Lung (tissue), 12 donors: Measurements from ENCODE around the gene ADCY3. TPM values are rescaled to one million over a fixed set of nuclear protein-coding genes. Genes with fewer than 3 reads are reported as not detected.
"Not testable (repeated sequence)": the region's sequence is repeated elsewhere in the genome, so short reads cannot be mapped to it uniquely, and the experiment has no call there.

Source experiments
- ATAC-seq: fragments of 200-7000 bp; cut with Tn5 transposase; one replicate; pipeline ENCODE4 v1.9.1; 2020; ENCODE audit warnings: moderate number of reproducible peaks; ENCODE audit not compliant: insufficient read depth, low FRiP score
- DNase-seq, 3 donors: peaks; one replicate each; pipeline ENCODE4 v3.0.0-alpha.2; 2013 to 2017
- H3K27ac ChIP-seq, 2 donors: one replicate each; pipeline ENCODE4 v1.5.1; 2013; ENCODE audit warnings: mild to moderate bottlenecking in 2 of 2, moderate library complexity in 2 of 2, control low read depth in 1 of 2, inconsistent platforms in 1 of 2, low read depth in 1 of 2, low read length in 1 of 2
- H3K27me3 ChIP-seq, 3 donors: one replicate each; pipeline ENCODE4 v1.5.1; 2013; ENCODE audit warnings: low read length in 2 of 3; ENCODE audit not compliant: control insufficient read depth in 3 of 3, insufficient read depth in 3 of 3
- H3K36me3 ChIP-seq, 4 donors: one replicate each; pipeline ENCODE4 v1.5.1; 2013; ENCODE audit warnings: low read length in 4 of 4, mild to moderate bottlenecking in 1 of 4, moderate library complexity in 1 of 4; ENCODE audit not compliant: control insufficient read depth in 4 of 4, insufficient read depth in 4 of 4
- H3K4me1 ChIP-seq, 5 donors: one replicate each; pipeline ENCODE4 v1.5.1; 2013; ENCODE audit warnings: low read length in 5 of 5, mild to moderate bottlenecking in 2 of 5, moderate library complexity in 1 of 5; ENCODE audit not compliant: control insufficient read depth in 5 of 5, insufficient read depth in 5 of 5
- H3K4me3 ChIP-seq: one replicate; pipeline ENCODE4 v1.5.1; 2013; ENCODE audit warnings: mild to moderate bottlenecking, control low read depth, moderate library complexity
- H3K9ac ChIP-seq, 2 donors: one replicate each; pipeline ENCODE4 v1.5.1; 2013; ENCODE audit warnings: low read length in 2 of 2, control low read depth in 1 of 2; ENCODE audit not compliant: insufficient read depth in 1 of 2
- H3K9me3 ChIP-seq, 4 donors: one replicate each; pipeline ENCODE4 v1.5.1; 2013; ENCODE audit warnings: low read length in 3 of 4, mild to moderate bottlenecking in 1 of 4, moderate library complexity in 1 of 4; ENCODE audit not compliant: control insufficient read depth in 4 of 4, insufficient read depth in 3 of 4
- WGBS, 2 donors: extraction: QIAGEN DNeasy Blood & Tissue Kit; methylation state at CpG; one replicate each; pipeline ENCODE4 v1.1.7; 2013; 5-methylcytosine and 5-hydroxymethylcytosine counted together
- polyA plus RNA-seq, 2 donors: library from polyadenylated mRNA; stranded (reverse); fragments of 200-250 nt; gene quantifications; one replicate each; pipeline ENCODE4 v1.2.1, GENCODE V29; 2013
- total RNA-seq, 2 donors: library from RNA; depleted of rRNA in 1 of 2; stranded (reverse); fragments of >200 nt in 1 of 2; gene quantifications; one replicate each; pipeline ENCODE4 v1.2.1, GENCODE V29; 2014 to 2021
- TF ChIP-seq, protein P1 (sequence below): IDR thresholded peaks from 2 replicates; pipeline ENCODE4 v1.5.1; 2012; ENCODE audit warnings: mild to moderate bottlenecking; ENCODE audit errors: control extremely low read depth, extremely low read depth
- donor health status: control.
- donor health status: control.
- donor health status: Bipolar disorder and iron deficiency.
- donor health status: healthy.
- donor health status: DM: yes; HTN: yes; CAD: no.

ADCY3 gene
- total and polyA plus RNA-seq, 4 donors = 27.9 to 74.8 (median 45.8) TPM

DNA sequence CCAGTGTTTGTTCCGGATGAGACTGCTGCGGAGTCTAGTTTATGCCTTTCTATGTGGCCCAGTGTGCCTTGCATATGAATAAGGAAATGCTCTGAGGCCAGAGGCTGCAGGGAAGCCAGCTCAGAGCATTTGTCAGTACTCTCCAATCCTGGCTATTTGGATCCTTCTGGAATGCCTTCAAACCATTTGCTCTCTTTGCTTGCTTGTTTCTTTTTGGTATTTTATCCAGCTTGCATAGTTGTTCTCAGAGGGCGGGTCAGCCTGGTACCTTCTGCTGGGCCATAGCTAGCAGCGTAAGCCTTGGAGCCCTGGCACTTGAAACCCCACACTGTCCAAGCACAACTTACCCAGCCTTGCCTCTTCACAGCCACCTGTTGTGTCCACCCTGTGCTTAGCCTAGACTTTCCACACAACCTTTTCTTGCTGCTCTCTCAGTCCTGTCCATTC, 106.3 kb downstream of the ADCY3 start:
- no peak overlapping the region for H3K27ac ChIP-seq
- no peak for ATAC-seq
- DNase-seq = no peak
- 93 to 97% methylated on average over 4 of the region's 4 CpGs for WGBS, 2 donors
- no peaks in the 10 kb centered on the region for H3K9me3 ChIP-seq
- no peak overlapping the region for H3K9ac ChIP-seq
- no peak overlapping the region for H3K4me3 ChIP-seq
- no peaks in the 10 kb centered on the region for H3K27me3 ChIP-seq
- peaks cover 3 to 25% (median 10%) of the 10 kb centered on the region in 4 donors for H3K36me3 ChIP-seq
- H3K4me1 ChIP-seq = peaks cover 0 to 3% (median 0%) of the 10 kb centered on the region in 5 donors
- TF ChIP-seq, protein P1, sequence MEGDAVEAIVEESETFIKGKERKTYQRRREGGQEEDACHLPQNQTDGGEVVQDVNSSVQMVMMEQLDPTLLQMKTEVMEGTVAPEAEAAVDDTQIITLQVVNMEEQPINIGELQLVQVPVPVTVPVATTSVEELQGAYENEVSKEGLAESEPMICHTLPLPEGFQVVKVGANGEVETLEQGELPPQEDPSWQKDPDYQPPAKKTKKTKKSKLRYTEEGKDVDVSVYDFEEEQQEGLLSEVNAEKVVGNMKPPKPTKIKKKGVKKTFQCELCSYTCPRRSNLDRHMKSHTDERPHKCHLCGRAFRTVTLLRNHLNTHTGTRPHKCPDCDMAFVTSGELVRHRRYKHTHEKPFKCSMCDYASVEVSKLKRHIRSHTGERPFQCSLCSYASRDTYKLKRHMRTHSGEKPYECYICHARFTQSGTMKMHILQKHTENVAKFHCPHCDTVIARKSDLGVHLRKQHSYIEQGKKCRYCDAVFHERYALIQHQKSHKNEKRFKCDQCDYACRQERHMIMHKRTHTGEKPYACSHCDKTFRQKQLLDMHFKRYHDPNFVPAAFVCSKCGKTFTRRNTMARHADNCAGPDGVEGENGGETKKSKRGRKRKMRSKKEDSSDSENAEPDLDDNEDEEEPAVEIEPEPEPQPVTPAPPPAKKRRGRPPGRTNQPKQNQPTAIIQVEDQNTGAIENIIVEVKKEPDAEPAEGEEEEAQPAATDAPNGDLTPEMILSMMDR = no peak

DNA sequence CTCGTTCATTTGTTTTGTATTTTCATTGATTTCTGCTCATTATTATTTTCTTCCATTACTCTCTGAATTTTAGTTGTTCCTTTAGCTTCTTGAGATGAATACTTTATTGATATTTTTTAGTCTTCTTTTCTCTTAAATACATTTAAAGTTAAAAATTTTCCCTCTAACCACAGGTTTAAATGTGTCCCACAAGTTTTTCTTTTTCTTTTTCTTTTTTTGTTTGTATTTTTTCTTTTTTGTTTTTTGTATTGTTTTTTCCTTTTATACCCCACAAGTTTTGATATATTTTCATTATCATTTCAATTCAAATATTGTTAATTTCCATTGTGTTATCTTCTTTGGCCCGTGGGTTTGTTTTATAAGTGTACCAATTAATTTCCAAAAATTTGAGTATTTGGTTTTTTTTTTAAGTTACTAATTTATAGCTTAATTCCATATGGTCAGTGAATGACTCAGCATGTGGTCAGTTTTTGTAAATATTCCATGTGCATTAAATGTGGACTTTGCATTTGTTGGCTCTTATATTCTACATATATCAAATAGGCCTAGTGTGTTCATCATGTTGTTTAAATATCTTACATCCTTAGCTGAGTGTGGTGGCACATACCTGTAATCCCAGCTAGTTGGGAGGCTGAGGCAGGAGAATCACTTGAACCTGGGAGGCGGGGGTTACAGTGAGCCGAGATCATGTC, 110.6 kb downstream of the ADCY3 start:
- WGBS, 2 donors = 91 to 96% methylated on average over 4 of the region's 4 CpGs
- Histone ChIP-seq H3K27ac (no peak overlapping the region), H3K4me1 (no peaks in the 10 kb centered on the region), H3K9me3 (peaks cover 0 to 5% (median 0%) of the 10 kb centered on the region in 4 donors), H3K9ac (no peak overlapping the region), H3K4me3 (no peak overlapping the region), H3K27me3 (no peaks in the 10 kb centered on the region), H3K36me3 (peaks cover 0 to 10% (median 0%) of the 10 kb centered on the region in 4 donors)
- DNase-seq (no peak), ATAC-seq (no peak)
- TF ChIP-seq, protein P1 = no peak

DNA sequence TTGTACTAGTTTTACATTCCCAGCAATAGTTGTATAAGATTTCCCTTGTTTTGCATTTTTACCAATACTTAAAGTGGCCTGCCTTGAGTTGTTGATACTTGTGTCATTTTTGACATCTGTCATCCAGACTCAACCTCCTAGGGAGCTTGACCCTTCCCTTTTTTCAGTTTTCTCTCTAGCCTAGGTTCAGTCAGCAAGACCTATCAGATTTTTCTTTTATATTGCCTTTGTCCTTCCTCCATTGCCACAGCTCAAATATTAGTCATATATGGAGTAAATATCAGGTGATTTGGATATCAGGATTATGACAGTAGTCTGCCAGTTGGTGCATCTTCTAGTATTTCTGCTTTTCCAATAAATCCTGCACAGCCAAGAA, 113.4 kb downstream of the ADCY3 start:
- ATAC-seq = no peak
- Histone ChIP-seq H3K4me1 (no peaks in the 10 kb centered on the region), H3K4me3 (no peak overlapping the region), H3K27ac (no peak overlapping the region), H3K9ac (no peak overlapping the region), H3K9me3 (peaks cover 0 to 5% (median 0%) of the 10 kb centered on the region in 4 donors), H3K27me3 (no peaks in the 10 kb centered on the region), H3K36me3 (peaks cover 0 to 8% (median 0%) of the 10 kb centered on the region in 4 donors)
- no peak for DNase-seq
- TF ChIP-seq, protein P1 = no peak

DNA sequence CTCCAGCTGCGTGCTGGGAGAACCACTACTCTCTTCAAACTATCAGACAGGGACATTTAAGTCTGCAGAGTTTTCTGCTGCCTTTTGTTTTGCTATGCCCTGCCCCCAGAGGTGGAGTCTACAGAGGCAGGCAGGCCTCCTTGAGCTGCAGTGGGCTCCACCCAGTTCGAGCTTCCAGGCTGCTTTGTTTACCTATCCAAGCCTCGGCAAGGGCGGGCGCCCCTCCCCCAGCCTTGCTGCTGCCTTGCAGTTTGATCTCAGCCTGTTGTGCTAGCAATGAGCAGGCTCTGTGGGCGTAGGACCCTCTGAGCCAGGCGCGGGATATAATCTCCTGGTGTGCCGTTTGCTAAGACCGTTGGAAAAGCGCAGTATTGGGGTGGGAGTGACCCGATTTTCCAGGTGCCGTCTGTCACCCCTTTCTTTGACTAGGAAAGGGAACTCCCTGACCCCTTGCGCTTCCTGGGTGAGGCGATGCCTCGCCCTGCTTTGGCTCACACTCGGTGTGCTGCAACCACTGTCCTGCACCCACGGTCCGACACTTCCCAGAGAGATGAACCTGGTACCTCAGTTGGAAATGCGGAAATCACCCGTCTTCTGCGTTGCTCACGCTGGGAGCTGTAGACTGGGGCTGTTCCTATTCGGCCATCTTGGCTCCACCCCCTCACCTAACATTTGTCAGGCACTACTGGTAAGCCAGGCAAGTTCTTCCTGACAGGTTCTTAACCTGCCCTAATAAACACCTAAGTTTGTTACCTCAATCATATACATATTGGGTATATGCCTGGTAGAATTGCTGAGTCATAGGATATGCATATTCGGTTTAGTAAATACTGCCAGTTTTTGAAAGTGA, 114.0 kb downstream of the ADCY3 start:
- not testable (repeated sequence) for H3K9ac ChIP-seq, H3K27ac ChIP-seq, ATAC-seq, H3K9me3 ChIP-seq, H3K4me3 ChIP-seq, H3K4me1 ChIP-seq, DNase-seq, H3K36me3 ChIP-seq, H3K27me3 ChIP-seq
- 96 to 97% methylated on average over 25 of the region's 25 CpGs for WGBS, 2 donors

DNA sequence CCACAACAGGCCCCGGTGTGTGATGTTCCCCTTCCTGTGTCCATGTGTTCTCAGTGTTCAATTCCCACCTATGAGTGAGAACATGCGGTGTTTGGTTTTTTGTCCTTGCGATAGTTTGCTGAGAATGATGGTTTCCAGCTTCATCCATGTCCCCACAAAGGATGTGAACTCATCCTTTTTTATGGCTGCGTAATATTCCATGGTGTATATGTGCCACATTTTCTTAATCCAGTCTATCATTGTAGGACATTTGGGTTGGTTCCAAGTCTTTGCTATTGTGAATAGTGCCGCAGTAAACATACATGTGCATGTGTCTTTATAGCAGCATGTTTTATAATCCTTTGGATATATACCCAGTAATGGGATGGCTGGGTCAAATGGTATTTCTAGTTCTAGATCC, 119.5 kb downstream of the ADCY3 start:
- not testable (repeated sequence) for H3K4me1 ChIP-seq, ATAC-seq, H3K9me3 ChIP-seq, H3K9ac ChIP-seq, H3K4me3 ChIP-seq, H3K36me3 ChIP-seq, DNase-seq, H3K27me3 ChIP-seq, H3K27ac ChIP-seq
- 89 to 95% methylated on average over 4 to 5 of the region's 5 CpGs for WGBS, 2 donors
